ENCODE measurements around the gene SYCP2L.
"Not testable (repeated sequence)": the region's sequence is repeated elsewhere in the genome, so short reads cannot be mapped to it uniquely, and the experiment has no call there.

Gene SYCP2L

DNA sequence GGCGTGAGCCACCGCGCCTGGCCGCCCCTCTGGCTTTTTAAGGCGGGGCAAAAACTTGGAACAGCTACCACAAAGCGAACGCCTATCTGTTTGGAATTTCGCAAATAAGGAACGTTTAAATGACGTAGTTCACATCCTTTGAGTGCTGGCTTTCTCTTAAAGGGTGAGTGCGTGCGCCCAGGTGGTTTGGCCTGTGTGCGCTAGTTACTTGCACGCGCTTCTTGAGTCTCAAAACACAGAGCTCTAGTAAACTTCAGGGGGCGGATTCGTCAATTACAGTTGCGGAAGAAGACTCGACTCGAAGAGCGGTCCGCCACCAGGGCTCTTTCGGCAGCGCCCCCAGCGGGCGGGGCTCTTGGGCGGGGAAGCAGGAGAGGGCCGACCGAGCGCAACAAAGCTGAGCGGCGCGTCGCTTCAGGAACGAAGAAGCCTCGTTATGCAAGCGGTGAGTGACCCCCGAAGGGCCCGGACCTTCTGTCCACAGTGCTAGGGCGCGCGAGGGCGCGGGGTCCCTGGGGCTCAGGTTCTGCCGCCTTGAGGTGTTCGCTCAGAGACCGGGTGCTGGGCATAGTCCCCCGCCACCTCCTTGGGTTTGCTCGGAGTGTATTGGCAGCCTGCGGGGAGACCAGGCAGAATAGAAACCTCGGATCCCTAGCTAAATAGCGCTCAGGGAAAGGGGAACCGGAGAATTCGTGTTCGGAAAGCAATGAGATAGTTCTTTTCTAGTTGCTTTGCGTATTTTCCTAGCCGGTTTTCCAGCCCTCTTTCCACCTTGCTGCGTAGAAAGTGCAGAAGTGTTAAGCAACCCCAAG, at the start of gene SYCP2L:
Gene SYCP2L, plus strand, starts transcription at position 362 of the 812 bp plus-strand sequence. Its CDS starts 75 bp downstream, at position 437.
- FAIRE-seq: no peak

DNA sequence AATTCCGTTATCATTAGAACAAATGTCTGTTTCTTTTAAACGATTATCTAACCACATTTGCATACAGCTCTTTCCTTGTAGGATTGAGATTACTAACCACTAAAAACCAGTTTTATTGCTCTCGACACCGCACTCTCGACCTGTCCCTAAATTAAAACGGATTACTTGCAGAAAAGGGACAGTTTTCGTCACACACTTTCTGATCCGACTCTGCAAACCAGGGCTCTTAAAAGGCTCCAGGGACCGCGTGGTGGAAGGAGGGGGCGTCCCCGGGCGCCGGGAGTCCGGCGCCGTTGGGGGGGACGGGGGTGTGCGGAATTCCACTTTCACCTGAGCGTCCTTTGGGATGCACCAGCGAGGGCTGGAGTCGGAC, 49.2 kb upstream of the SYCP2L start:
- no peak for FAIRE-seq

DNA sequence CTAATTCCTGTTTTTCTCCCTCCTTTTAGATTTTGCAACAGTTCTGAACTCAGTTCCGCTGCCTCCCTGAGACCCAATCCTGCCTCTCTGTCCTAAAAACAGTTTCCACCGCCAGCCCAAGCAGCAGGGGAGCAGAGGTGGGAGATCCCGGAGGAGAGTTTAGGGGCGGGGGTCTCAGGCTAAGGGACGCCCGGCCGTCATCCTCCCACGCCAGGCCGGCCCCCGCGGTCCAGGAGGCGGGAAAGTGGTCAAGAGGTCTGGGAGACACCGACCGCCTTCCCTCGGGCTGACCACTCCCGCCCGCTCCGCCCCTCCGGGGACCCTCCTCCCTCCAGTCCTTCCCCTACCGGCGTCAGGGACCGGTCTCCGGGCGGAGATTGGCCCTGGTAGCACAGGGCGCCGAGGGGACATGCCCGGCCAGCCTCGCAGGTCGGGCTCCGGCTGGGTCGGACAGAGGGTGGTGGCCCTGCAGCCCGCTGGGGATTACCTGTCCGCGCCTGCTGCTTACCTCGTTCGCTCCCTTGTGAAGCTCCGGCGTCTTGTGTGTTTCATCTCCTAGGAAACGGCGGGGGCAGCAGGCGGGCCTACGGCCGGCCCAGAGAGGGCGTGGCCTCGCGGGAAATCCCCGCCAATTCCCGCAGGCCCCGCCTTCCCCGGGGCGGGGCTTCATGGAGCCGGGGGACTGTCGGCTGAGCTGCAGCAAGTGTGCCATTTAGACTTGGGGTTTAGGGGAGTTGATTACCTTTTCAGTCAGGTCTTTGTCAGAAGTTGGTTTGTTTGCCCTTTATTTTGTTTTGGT, 48.7 kb upstream of the SYCP2L start, which contains the start of gene MAK:
Gene MAK, minus strand, starts transcription at position 545 of the 799 bp plus-strand sequence. CDS start 7,891 bp downstream, outside the sequence.
- no peak for FAIRE-seq

DNA sequence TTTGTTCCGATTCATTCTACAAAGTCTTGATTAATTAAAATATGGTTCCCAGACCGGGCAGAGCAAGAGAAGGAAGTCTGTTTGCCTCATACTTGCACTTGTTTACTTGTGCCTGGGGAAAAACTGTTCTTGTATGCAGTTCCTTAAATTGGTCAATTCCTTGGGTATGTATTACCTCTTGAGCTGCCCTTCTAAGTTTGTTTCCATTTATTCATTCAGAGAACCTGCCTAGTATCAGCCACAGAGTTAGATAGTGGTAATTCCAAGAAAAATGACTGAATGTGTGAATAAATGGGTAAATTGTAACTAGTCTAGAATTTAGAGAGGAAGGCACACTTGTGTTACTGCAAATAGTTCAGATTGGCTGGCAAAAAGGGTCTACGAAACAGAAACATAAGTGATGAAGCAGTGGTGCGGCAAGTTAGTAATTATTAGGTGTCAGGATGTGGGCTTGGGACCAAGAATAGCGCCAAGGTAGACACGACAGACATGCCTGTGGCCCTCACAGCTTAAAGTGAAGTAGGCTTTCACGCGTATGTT, 48.0 kb upstream of the SYCP2L start:
- FAIRE-seq: peak; percentile 33

DNA sequence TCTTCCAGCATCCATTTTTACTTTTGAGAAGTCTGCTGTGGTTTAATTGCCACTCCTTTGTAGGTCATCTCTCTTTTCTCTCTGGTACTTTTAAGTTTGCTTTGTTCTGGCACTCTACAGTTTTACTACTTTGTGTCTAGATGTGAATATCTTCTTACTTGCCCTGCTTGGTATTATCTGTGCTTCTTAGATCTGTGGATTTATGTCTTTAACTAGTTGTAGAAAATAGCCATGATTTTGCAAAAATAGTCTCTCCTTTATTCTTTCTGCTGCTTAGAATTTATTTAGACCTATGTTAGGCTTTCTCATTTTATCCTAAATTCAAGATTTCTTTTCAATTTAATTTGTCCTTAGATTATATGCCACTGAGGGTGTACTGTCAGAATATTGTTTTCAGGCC, 43.3 kb upstream of the SYCP2L start:
- FAIRE-seq: no peak

DNA sequence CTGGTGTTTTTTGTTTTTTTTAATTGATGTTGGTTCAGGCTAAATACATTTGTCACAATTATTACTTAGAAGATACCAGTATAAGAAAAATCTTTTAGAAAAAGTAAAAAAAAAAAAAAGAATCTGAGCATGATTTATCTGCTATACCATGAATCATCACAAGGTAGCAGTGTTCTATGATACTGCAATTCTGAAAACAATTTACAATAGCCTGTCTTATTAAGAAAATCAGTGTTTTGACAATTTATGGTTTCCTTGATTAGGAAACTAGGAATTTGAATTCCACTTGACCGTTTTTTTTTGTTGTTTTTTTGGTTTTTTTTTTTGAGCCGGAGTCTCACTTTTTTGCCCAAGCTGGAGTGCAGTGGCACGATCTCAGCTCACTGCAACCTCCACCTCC, 39.2 kb upstream of the SYCP2L start:
- FAIRE-seq: no peak

DNA sequence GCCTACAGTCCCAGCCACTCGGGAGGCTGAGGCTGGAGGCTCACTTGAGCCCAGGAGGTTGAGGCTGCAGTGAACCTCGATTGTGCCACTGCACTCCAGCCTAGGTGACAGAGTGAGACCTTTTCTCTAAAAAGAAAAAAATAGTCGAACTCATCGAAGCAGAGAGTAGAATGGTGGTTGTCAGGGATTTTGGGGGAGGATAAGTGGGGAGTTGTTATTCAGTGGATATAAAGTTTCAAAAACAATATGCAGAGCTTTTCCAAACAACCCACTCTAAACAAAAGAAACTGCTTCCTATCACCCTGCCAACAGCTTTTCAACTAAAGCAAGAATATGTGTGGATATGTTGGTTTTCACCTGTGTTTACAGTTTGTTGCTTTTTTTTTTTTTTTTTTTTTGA, 37.0 kb upstream of the SYCP2L start:
- FAIRE-seq: no peak

DNA sequence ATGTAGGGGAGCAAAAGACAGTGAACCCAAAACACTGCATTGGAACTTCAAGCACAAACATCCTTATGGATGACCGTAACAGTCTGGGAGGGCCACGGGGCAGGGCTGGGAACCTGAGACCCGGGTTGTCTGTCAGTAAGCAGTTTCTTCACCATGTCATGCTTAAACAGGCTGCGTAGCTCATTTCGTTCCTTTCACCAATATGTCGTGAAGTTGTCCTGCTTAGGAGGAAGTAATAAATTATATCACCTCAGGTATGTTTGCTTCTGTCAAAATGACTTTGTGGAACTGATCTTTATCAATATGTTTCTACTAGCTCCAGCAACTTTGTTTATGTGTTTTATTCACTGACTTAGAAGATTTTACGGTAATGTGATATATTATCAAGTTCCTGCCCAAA, 36.1 kb upstream of the SYCP2L start:
- FAIRE-seq: no peak

DNA sequence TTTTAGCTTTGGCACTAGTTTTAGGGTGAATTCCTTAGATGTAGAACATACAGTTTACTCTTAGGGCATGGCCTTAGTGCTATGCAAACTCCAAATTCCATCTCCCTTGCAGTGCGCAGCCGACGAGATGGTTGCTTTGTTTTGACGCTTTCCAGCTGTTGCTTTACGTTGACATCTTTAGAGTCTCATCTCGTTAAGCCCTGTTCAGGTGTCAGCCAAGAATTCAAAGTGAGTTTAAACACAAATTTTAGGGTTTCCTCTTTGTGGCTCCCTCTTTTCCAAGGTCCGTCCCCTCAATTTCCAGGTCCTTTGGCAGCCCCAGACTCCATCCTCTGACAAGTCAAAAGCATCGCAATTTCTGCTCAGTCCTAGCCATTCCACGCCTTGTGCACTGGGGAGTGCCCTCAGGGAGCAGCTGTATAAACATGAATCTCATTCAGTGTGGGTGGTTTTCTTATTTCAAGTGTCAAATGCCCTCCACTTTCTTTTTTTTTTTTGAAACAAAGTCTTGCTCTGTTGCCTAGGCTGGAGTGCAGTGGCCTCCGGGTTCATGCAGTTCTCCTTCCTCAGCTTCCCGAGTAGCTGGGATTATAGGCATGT, 34.4 kb upstream of the SYCP2L start:
- FAIRE-seq: no peak

DNA sequence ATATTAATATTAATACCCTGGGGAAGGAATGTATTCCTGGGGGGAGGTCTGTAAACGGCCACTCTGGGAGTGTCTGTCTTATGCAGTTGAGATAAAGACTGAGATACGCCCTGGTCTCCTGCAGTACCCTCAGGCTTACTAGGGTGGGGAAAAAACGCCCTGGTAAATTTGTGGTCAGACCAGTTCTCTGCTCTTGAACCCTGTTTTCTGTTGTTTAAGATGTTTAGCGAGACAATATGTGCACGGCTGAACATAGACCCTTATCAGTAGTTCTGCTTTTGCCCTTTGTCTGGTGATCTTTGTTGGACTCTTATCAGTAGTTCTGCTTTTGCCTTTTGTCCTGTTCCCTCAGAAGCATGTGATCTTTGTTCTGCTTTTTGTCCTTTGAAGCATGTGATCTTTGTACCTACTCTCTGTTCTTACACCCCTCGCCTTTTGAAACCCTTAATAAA, 33.0 kb upstream of the SYCP2L start:
- not testable (repeated sequence) for FAIRE-seq

DNA sequence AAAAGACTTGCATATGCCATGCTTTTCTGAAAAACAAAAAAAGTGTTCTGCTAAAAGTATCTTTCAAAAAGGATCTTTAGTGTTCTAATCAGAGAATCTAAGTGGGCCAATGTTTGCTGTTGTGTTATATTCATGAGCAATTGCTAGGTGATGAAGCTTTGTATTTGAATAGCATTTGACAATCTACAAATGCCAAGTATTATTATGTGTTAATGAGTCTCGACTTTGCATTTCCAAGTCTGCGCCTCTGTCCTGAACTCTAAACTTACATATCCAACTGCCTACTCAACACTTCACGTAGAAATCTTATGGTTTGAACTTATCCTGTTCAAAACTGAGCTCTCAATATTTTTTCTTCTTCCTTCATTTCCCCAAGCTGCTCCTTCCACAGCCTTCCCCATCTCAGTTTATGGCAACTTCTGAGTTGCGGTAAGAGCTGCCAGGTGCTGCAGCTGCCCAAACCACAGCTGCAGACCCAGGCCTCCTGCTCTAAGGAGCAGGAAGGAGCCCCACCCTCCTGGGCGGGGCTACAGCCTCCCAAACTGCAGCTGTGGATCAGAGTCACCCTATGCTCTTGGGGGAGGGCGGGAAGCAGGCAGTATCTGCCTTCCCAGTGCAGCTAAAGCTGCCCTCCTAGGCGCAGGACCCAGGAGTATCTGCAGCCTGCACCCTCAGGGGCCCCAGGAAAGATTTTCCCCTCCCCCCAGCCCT, 31.8 kb upstream of the SYCP2L start:
- no peak for FAIRE-seq

DNA sequence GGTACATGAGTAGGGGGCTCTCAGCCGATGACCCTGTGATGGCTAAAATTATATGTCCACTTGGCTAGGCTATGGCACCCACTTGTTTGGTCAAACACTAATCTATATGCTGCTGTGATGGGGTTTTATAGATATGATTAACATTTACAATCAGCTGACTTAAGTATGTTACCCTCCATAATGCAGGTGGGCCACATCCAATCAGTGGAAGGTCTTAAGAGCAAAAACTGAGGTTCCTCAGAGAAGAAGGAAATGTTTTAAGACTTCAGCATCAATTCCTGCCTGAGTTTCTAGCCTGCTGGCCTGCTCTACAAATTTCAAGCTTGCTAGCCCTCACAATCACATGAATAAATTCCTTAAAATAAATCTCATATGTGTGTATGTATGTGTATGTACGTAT, 29.6 kb upstream of the SYCP2L start:
- FAIRE-seq: no peak

DNA sequence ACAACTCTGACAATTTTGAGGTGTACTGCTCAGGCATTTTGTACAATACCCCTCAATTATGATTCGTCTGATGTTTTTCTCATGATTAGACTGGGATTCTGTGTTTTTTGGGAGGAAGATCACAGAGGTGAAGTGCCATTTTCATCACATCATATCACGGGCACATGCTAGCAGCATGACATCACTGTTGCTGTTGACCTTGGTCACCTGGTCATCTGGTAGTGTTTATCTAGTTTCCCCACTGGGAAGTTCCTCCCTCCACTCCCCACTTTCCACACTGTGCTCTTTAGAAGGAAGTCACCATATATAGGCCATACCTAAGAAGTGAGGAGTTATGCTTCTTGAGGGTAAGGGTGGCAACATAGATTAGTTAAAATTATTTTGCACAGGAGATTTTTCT, 25.8 kb upstream of the SYCP2L start:
- FAIRE-seq: no peak

DNA sequence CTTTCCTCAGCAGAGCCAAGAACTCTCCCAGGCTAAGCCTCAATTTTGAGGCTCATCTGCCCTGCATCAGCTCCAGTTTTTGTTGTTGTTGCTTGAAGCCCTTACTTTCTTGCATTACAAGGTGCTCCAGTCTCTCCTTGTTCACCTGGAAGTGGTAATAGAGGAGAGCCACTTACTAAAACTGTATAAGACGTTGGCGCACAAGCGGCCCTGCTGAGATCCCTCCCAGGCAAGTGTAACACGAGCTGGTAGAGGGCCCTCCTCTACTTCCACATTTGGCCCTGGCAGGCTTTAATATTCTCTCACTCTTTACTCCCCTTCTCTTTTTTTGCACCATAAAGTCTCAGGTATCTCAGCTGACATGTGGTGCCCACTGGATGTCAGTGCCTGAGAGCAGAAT, 24.5 kb upstream of the SYCP2L start:
- FAIRE-seq: no peak

DNA sequence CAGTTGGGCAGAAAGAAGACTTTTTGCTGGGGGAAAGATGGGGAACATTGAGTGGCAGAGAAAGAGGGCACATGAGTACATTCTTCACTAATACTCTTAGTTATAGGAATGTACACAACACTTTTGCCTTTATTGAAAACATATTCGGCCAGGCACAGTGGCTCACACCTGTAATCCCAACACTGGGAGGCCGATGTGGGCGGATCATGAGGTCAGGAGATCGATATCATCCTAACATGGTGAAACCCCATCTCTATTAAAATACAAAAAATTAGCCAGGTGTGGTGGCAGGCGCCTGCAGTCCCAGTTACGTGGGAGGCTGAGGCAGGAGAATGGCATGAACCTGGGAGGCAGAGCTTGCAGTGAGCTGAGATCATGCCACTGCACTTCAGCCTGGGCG, 23.8 kb upstream of the SYCP2L start:
- not testable (repeated sequence) for FAIRE-seq

DNA sequence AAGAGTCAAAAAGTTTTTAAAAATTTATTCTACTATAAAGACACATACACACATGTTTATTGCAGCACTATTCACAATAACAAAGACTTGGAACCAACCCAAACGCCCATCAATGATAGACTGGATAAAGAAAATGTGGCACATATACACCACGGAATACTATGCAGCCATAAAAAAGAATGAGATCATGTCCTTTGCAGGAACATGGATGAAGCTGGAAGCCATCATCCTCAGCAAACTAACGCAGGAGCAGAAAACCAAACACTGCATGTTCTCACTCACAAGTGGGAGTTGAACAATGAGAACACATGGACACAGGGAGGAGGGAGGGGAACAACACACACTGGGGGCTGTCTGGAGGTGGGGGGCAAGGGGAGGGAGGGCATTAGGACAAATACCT, 20.1 kb upstream of the SYCP2L start:
- not testable (repeated sequence) for FAIRE-seq

DNA sequence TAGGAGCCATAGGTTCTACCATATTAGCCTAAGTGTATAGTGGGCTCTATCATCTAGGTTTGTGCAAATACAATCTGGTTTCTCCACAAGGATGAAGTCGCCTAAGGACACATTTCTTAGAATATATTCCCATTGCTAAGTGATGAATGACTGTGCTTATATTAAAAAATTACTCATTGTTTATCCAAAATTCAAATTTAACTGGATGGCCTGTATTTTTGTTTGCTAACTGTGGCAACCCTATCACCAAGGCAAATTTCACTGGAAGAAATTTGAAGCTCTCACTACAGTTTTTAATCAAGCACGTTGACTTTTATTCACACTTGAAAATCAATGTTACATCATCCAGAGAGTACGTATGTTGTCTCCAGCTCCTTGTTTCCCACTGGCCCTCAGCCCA, 18.9 kb upstream of the SYCP2L start:
- FAIRE-seq: no peak

DNA sequence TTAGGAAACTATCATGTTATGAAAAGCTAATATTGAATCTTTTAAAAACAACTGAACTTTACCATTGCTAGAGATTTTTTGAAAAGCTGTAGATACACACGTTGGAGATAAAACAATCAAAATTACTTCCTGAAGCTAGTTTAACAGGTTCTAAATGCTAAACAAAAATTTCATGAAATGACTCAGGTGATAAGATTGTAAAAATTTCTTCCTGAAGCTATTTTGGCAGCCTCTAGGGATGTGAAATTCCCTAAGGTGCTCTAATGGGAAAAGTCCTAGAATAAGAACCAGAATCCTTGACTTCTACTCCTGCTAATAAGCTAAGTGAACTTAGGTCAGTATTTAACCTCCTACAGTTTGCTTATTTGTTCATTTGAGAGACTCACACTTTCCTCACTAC, 13.5 kb upstream of the SYCP2L start:
- no peak for FAIRE-seq

DNA sequence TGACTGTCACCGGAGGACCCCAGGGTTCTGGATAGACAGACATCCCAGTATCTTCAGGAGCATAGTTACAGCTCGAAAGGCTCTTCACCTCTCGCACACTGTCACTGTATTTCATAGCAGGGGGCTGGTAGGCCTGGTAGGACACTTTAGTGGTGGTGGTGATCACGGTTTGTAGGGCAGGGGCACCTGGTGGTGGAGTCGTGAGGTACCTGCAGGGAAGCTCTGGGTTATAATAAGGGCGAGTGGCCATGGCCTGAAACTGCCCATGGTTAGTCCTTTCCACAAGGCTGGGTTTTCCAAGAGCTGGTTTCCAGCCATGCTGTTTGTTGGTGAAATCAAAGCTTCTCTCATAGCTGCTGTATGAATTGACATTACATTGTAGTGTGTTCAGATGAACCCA, 12.6 kb upstream of the SYCP2L start:
- no peak for FAIRE-seq

DNA sequence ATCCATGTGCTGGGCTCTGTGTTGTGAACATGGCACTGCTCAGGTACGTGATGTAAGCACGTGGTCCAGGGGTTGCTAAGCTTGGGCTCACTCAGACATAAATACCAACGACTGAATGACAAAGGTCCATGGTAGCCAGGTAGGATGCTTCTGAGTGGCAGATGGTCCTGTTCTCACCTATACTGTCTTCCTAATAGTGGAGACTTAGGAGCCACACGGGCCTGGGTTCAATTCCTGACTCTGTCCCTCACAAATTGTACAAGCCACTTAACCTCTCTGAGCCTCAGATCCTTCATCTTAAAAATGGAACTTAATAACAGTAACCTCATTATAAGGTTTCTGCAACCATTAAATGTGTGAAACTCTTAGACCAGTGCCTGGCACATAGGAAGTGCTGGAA, 11.8 kb upstream of the SYCP2L start:
- no peak for FAIRE-seq

DNA sequence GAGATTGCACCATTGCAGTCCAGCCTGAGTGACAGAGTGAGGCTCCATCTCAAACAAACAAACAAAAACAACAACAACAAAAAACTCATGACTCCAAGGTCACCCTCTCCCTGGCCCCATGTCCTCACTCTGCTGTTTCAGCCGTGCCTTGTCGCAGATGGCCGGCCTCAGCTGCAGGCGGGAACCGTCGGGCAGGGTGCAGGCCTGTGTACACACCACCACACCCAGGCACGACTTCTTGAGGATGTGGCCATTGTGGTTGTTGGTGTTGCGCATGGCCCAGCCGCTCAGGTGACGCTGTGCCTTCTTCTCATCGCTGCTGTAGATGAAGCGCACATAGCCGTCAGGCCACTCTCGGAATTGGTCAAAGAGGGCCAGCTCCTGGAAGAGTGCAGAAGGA, 9.8 kb upstream of the SYCP2L start:
- no peak for FAIRE-seq

DNA sequence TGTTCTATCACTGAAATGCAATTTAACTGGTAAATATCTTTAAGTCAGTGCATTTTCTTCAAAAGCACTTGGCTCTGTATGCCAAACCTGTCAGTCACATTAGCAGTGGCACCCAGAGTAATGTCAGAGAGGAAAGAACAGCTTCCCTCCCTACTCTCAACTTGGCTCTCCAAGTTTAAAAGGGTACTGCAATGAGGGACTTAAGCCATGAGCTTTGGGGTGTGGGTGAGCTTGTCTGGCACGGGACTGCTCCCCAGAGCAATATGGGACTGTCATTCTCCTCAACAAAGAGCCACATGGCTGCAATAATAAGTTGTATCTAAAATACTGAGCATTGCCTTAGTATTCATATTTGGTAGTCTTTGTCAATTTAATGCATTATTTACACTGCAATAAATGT, 9.0 kb upstream of the SYCP2L start:
- FAIRE-seq: no peak

DNA sequence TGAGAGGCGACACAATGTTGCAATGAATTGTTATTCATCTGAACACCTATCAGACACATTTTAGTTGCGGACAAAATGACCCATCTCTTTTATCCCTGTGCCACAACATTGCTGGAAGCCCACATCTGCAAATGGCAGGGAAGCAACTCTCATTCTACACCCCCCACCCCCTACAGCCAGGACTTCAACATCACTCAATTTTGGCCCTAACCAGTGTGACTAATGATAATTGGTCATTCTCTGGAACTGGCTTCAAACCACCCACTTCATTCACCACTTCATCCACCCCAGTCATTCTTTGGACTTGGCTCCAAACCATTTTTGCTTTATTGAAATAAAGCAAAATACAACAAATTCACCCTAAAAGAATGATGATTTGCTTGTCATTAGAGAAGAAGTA, 6.5 kb upstream of the SYCP2L start:
- FAIRE-seq: no peak
